OCI-LY7 (cell line): ENCODE measurements around the gene MAGIX. TPM values are rescaled to one million over a fixed set of nuclear protein-coding genes. Genes with fewer than 3 reads are reported as not detected.
"Not testable (repeated sequence)": the region's sequence is repeated elsewhere in the genome, so short reads cannot be mapped to it uniquely, and the experiment has no call there.

Experiments used
- BruUV-seq: library from RNA; stranded (reverse); fragments of 400-500 nt; replicated peaks from 2 replicates; lab custom pipeline; 2021; lab: Mats Ljungman, UMichigan
- CTCF ChIA-PET: fragments of 300-600 bp; sonication (Branson Sonifier 250); formaldehyde crosslinking; loops from one replicate; lab custom pipeline; 2022; ENCODE audit warnings: antibody characterized with exemption; ENCODE audit not compliant: unreplicated experiment; lab: Charles Lee
- POLR2A ChIA-PET: fragments of 300-600 bp; sonication (Branson Sonifier 250); formaldehyde crosslinking; loops from one replicate; lab custom pipeline; 2022; ENCODE audit warnings: antibody characterized with exemption; lab: Charles Lee
- DNase-seq: peaks from one replicate; pipeline ENCODE4 v3.0.0-alpha.2; 2015; ENCODE audit warnings: low spot score
- H2AFZ ChIP-seq: fragments of 200-600 bp; sonication (generic), shearing (Covaris generic); 2 replicates; pipeline ENCODE4 v1.6.1; 2014; ENCODE audit warnings: mild to moderate bottlenecking, antibody characterized with exemption, low read length, moderate library complexity
- H3K27ac ChIP-seq: fragments of 200-600 bp; sonication (generic); 2 replicates; pipeline ENCODE4 v1.5.1; 2014; ENCODE audit warnings: mixed run types, low read depth, mild to moderate bottlenecking, moderate library complexity, low read length, inconsistent platforms; ENCODE audit not compliant: poor library complexity, severe bottlenecking
- H3K36me3 ChIP-seq: fragments of 200-600 bp; sonication (generic); 2 replicates; pipeline ENCODE4 v1.6.1; 2014; ENCODE audit warnings: mild to moderate bottlenecking, antibody characterized with exemption, low read length, moderate library complexity, mixed read lengths; ENCODE audit not compliant: insufficient read depth
- H3K4me1 ChIP-seq: fragments of 200-600 bp; sonication (generic); 2 replicates; pipeline ENCODE4 v1.5.1; 2014; ENCODE audit warnings: mild to moderate bottlenecking, low read length; ENCODE audit not compliant: insufficient read depth, poor library complexity, severe bottlenecking
- H3K4me2 ChIP-seq: fragments of 200-600 bp; sonication (generic); 2 replicates; pipeline ENCODE4 v1.6.1; 2014; ENCODE audit warnings: mild to moderate bottlenecking, low read length
- H3K4me3 ChIP-seq: fragments of 200-600 bp; sonication (generic); 2 replicates; pipeline ENCODE4 v1.5.1; 2014; ENCODE audit warnings: mild to moderate bottlenecking, low read depth, low read length; ENCODE audit not compliant: poor library complexity, severe bottlenecking
- H3K79me2 ChIP-seq: fragments of 200-600 bp; sonication (generic); 2 replicates; pipeline ENCODE4 v1.6.1; 2016; ENCODE audit warnings: low read depth, mild to moderate bottlenecking, low read length, moderate library complexity, mixed read lengths; ENCODE audit not compliant: insufficient read depth
- H3K9me2 ChIP-seq: fragments of 200-600 bp; sonication (generic); 2 replicates; pipeline ENCODE4 v1.6.1; 2016; ENCODE audit warnings: mild to moderate bottlenecking, low read length, mixed read lengths; ENCODE audit not compliant: insufficient read depth
- H3K9me3 ChIP-seq: fragments of 200-600 bp; sonication (generic); 2 replicates; pipeline ENCODE4 v1.6.1; 2014; ENCODE audit warnings: mild to moderate bottlenecking, mixed run types, low read length, mixed read lengths
- H4K20me1 ChIP-seq: fragments of 200-600 bp; sonication (generic); 2 replicates; pipeline ENCODE4 v1.6.1; 2014; ENCODE audit warnings: mild to moderate bottlenecking, antibody characterized with exemption, low read length, moderate library complexity, mixed read lengths; ENCODE audit not compliant: insufficient read depth
- EZH2phosphoT487 ChIP-seq: fragments of 200-600 bp; sonication (generic); IDR thresholded peaks from 2 replicates; pipeline ENCODE4 v1.6.1; 2018; ENCODE audit warnings: low read depth, borderline replicate concordance, mild to moderate bottlenecking, mixed run types, antibody characterized with exemption, low read length, moderate library complexity, mixed read lengths
- intact Hi-C: fragments of 100-400 bp; cut with micrococcal nuclease; formaldehyde crosslinking; loops from one replicate; pipeline ENCODE4 v1.10.0; 2022; ENCODE audit not compliant: unreplicated experiment
- total RNA-seq, 2 experiments: library from RNA; depleted of rRNA in 1 of 2; stranded (reverse); fragments of >200 nt in 1 of 2; shearing (Covaris generic) in 1 of 2; gene quantifications; 2 replicates each; pipeline ENCODE4 v1.2.3, GENCODE V29; 2014 to 2022
- TF ChIP-seq, protein P1 (sequence below): fragments of 200-600 bp; sonication (generic); conservative IDR thresholded peaks from 2 replicates; pipeline ENCODE4 v1.5.1; 2014; ENCODE audit warnings: mild to moderate bottlenecking, antibody characterized with exemption, low read length, moderate library complexity, mixed read lengths

MAGIX gene
- total RNA-seq, 2 experiments from 2014 or later, result 0.85 to 1.7 TPM

DNA sequence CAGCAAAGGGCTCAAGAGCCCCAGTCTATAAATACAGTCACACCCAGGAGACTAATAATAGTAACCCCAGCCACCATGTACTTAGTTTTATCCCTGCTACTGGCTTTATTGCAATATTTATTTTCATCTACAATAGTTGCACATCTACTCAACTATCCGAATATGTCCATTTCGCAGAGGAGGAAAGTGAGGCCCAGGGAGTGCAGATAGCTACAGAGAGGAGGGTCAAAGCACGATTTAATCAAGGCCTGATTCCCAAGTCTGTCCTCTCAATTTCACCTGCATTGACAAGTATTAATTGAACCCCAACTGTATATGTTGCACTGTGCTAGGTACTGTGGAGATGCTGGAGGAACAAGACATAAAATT is 5.2 kb downstream of the MAGIX start:
- intact Hi-C loops, result loop anchor here (2.0 kb wide), 1 partner anchor 23 kb away; no protein-coding TSS in a partner anchor
- Histone ChIP-seq H3K79me2 (no peaks in the 10 kb centered on the region), H3K27ac (peak overlapping the region; percentile 83), H3K4me2 (peak overlapping the region; percentile 87), H3K4me3 (peak overlapping the region; percentile 62), H3K36me3 (no peaks in the 10 kb centered on the region), H4K20me1 (0 out of 2 replicates have a peak, but pooled peaks cover under 1% of the 10 kb centered on the region), H3K9me3 (no peaks in the 10 kb centered on the region), H3K4me1 (peaks cover 50% of the 10 kb centered on the region), H2AFZ (peak overlapping the region; percentile 31; the same call in 1 of the 2 replicates), H3K9me2 (no peaks in the 10 kb centered on the region)
- CTCF ChIA-PET, result interaction anchor here (1.8 to 2.6 kb wide), 2 partner anchors 12 to 23 kb away, joined by 8 to 9 read pairs; no protein-coding TSS in a partner anchor
- TF ChIP-seq EZH2phosphoT487, result no peak
- POLR2A ChIA-PET, result interaction anchor here (0.7 to 2.1 kb wide), 6 partner anchors 9 to 101 kb away, joined by 3 to 13 read pairs (median 4); no protein-coding TSS in a partner anchor
- DNase-seq, result no peak
- BruUV-seq, result no TSS peak

DNA sequence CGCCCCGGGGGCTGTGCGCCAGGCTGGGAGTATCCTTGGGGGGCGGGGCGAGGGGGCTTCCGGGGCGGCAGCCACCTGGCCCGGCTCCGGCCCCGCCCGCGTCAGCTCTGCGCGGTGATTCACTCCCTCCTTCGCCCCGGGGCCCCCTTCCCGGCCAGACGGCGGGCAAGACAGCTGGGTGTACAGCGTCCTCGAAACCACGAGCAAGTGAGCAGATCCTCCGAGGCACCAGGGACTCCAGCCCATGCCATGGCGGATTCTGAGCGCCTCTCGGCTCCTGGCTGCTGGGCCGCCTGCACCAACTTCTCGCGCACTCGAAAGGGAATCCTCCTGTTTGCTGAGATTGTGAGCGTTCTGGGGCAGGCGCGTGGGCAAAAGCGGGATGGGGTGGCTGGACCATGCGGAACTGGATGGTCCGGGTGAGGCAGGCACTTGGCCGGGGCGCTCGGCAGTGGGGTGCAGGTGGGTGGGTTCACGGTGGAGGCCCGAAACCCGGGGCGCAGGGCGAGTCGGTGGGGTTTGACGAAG is 9.3 kb downstream of the MAGIX start, which contains the start of gene PLP2:
TSS of gene PLP2 (plus strand) at position 147 of the 528 bp plus-strand sequence. CDS start at position 250, 103 bp downstream.
- no peaks in the 10 kb centered on the region for H3K9me3 ChIP-seq
- H3K79me2 ChIP-seq, result peaks cover 7% of the 10 kb centered on the region; the same call in 1 of the 2 replicates
- peak within 1 kb of the TSS; percentile 32 for H2AFZ ChIP-seq
- no TSS peak for BruUV-seq
- ChIA-PET CTCF (interaction anchor here (0.6 kb wide), 1 partner anchor 16 kb away, joined by 3 read pairs; no protein-coding TSS in a partner anchor), POLR2A (interaction anchor here (0.7 to 1.0 kb wide), 4 partner anchors 14 to 602 kb away, joined by 3 read pairs; no protein-coding TSS in a partner anchor)
- peaks cover 40% of the 10 kb centered on the region for H3K36me3 ChIP-seq
- peaks cover 6% of the 10 kb centered on the region; the same call in 1 of the 2 replicates for H4K20me1 ChIP-seq
- H3K4me1 ChIP-seq, result peaks cover 41% of the 10 kb centered on the region
- peak within 1 kb of the TSS; percentile 89 for H3K4me2 ChIP-seq
- no peaks in the 10 kb centered on the region for H3K9me2 ChIP-seq
- H3K27ac ChIP-seq, result peak within 1 kb of the TSS; percentile 77
- peak; percentile 67 for DNase-seq
- intact Hi-C loops, result no loop called here
- peak within 1 kb of the TSS; percentile 93 for H3K4me3 ChIP-seq
- TF ChIP-seq, protein P1, sequence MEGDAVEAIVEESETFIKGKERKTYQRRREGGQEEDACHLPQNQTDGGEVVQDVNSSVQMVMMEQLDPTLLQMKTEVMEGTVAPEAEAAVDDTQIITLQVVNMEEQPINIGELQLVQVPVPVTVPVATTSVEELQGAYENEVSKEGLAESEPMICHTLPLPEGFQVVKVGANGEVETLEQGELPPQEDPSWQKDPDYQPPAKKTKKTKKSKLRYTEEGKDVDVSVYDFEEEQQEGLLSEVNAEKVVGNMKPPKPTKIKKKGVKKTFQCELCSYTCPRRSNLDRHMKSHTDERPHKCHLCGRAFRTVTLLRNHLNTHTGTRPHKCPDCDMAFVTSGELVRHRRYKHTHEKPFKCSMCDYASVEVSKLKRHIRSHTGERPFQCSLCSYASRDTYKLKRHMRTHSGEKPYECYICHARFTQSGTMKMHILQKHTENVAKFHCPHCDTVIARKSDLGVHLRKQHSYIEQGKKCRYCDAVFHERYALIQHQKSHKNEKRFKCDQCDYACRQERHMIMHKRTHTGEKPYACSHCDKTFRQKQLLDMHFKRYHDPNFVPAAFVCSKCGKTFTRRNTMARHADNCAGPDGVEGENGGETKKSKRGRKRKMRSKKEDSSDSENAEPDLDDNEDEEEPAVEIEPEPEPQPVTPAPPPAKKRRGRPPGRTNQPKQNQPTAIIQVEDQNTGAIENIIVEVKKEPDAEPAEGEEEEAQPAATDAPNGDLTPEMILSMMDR, result no peak
- no peak for TF ChIP-seq EZH2phosphoT487

DNA sequence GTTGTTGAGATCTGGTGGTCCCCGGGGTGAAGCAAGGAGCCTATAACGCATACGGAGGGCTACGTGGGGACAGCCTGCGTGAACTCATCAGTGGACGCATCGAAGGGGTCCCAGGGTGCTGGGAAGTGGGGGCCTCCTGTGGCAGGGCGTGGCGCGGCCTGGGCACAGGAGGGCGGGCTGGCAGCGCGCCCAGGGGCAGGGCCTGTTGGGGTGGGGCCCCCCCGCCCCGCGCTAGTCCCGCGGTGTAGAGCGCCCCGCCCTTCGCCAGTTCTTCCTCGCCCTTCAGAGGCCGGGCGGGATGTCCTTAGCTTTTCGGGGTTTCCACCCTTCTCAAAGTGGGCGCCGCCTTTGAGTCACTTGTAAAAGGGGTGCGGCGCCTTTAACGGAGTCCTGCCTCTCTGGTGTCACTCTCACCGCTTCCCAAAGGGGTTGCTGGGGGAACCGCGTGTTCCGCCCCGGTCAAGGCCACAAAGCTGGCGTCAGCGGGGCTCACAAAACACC is 9.8 kb downstream of the MAGIX start:
- H3K4me1 ChIP-seq, result peaks cover 36% of the 10 kb centered on the region
- no peaks in the 10 kb centered on the region for H3K9me2 ChIP-seq
- H3K36me3 ChIP-seq, result peaks cover 40% of the 10 kb centered on the region
- peak overlapping the region; percentile 32; the same call in 1 of the 2 replicates for H2AFZ ChIP-seq
- H3K79me2 ChIP-seq, result peaks cover 7% of the 10 kb centered on the region; the same call in 1 of the 2 replicates
- POLR2A ChIA-PET, result interaction anchor here (0.9 kb wide), 1 partner anchor 14 kb away, joined by 3 read pairs; no protein-coding TSS in a partner anchor
- CTCF ChIA-PET, result no interaction called here
- no peaks in the 10 kb centered on the region for H3K9me3 ChIP-seq
- H3K4me2 ChIP-seq, result peak overlapping the region; percentile 89
- peak overlapping the region; percentile 77 for H3K27ac ChIP-seq
- intact Hi-C loops, result no loop called here
- peak overlapping the region; percentile 93 for H3K4me3 ChIP-seq
- DNase-seq, result peak; percentile 72
- no TSS peak for BruUV-seq
- H4K20me1 ChIP-seq, result peaks cover 6% of the 10 kb centered on the region; the same call in 1 of the 2 replicates
- TF ChIP-seq, protein P1, result no peak
- no peak for TF ChIP-seq EZH2phosphoT487

DNA sequence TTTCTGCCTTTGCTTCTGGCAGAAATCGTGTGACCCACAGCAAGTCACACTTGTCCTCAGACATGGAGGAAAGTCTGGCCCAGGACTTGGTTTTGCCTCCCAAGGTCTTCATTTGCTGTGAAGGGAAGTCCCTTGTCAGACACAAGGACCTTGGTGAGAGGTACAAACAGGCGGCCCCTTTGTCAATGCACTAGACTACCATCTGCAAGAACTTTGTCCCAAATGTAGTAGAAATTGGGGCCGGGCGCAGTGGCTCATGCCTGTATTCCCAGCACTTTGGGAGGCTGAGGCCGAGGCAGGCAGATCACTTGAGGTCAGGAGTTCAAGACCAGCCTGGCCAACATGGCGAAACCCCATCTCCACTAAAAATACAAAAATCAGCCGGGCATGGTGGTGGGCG is 11.0 kb downstream of the MAGIX start:
- H3K79me2 ChIP-seq, BruUV-seq, H3K9me3 ChIP-seq, H2AFZ ChIP-seq, POLR2A ChIA-PET, intact Hi-C loops, H4K20me1 ChIP-seq, DNase-seq, H3K9me2 ChIP-seq, CTCF ChIA-PET, H3K27ac ChIP-seq: not testable (repeated sequence)
- Histone ChIP-seq H3K4me2 (peak overlapping the region; percentile 89), H3K36me3 (peaks cover 43% of the 10 kb centered on the region), H3K4me1 (peaks cover 23% of the 10 kb centered on the region), H3K4me3 (peak overlapping the region; percentile 93)
